K562 (cell line): ENCODE results near the gene PIK3C2G.

ENCODE experiments used
- CBFA2T2 ChIP-seq: fragments of 450-650 bp; conservative IDR thresholded peaks from 2 replicates; pipeline ENCODE4 v1.6.1; 2017; ENCODE audit warnings: mild to moderate bottlenecking
- ELF1 ChIP-seq: fragments of 200-800 bp; sonication (Bioruptor generic); IDR thresholded peaks from 2 replicates; pipeline ENCODE4 v1.6.1; 2016; ENCODE audit warnings: missing genetic modification characterization, missing compliant biosample characterization
- ERF ChIP-seq: fragments of 450-650 bp; formaldehyde crosslinking; IDR thresholded peaks from 2 replicates; pipeline ENCODE4 v1.4.0; 2020; ENCODE audit warnings: mild to moderate bottlenecking, mixed read lengths
- IFI16 ChIP-seq: fragments of 250-450 bp; sonication (Bioruptor Pico); IDR thresholded peaks from 2 replicates; pipeline ENCODE4 v2.1.2; 2022; ENCODE audit warnings: mild to moderate bottlenecking, inconsistent platforms
- JUN ChIP-seq, 2 experiments: sonication (generic) in 1 of 2; formaldehyde crosslinking in 1 of 2; IDR thresholded peaks; 2 replicates each; pipeline versions ENCODE4 v1.6.1 to v1.8.0; 2012 to 2022; ENCODE audit warnings: borderline replicate concordance in 2 of 2, mild to moderate bottlenecking in 2 of 2, improper control_type of control experiment in 1 of 2, low read depth in 1 of 2, low read length in 1 of 2, missing genetic modification reagents in 1 of 2
- L3MBTL2 ChIP-seq: fragments of 450-650 bp; IDR thresholded peaks from 2 replicates; pipeline ENCODE4 v1.6.1; 2016; ENCODE audit warnings: mild to moderate bottlenecking, moderate library complexity
- LEF1 ChIP-seq: fragments of 450-650 bp; IDR thresholded peaks from 2 replicates; pipeline ENCODE4 v1.6.1; 2016; ENCODE audit warnings: mild to moderate bottlenecking
- POLR2A ChIP-seq: fragments of 450-650 bp; conservative IDR thresholded peaks from 2 replicates; pipeline ENCODE4 v1.6.1; 2016
- RFX5 ChIP-seq: IDR thresholded peaks from 2 replicates; pipeline ENCODE4 v1.6.1; 2011; ENCODE audit warnings: low read depth, mild to moderate bottlenecking, improper control_type of control experiment, low read length
- SMARCB1 ChIP-seq: IDR thresholded peaks from 2 replicates; pipeline ENCODE4 v1.6.1; 2011; ENCODE audit warnings: improper control_type of control experiment, low read depth; ENCODE audit not compliant: insufficient read length
- TF ChIP-seq, protein P1 (sequence below), 3 experiments: IDR thresholded peaks in 2 of 3; conservative IDR thresholded peaks in 1 of 3; 2 replicates each; pipeline ENCODE4 v1.5.1; 2011 to 2012; ENCODE audit warnings: low read length in 3 of 3, mild to moderate bottlenecking in 3 of 3, control low read depth in 2 of 3, improper control_type of control experiment in 1 of 3, inconsistent platforms in 1 of 3, low read depth in 1 of 3, mixed read lengths in 1 of 3, moderate library complexity in 1 of 3; ENCODE audit not compliant: insufficient read depth in 2 of 3
- TF ChIP-seq, protein P2 (sequence below): fragments of 200-600 bp; sonication (generic); IDR thresholded peaks from one replicate; pipeline ENCODE4 v1.6.1; 2012; ENCODE audit warnings: mild to moderate bottlenecking, low read depth, low read length, inconsistent platforms
- TF ChIP-seq, protein P3 (sequence below): sonication (generic); formaldehyde crosslinking; IDR thresholded peaks from 2 replicates; pipeline ENCODE4 v1.5.0; 2020; ENCODE audit warnings: missing genetic modification reagents
- TF ChIP-seq, protein P4 (sequence below), 2 experiments: IDR thresholded peaks; 2 replicates each; pipeline ENCODE4 v1.6.1; 2011; ENCODE audit warnings: borderline replicate concordance in 1 of 2, control low read depth in 1 of 2, low read depth in 1 of 2, low read length in 1 of 2, mild to moderate bottlenecking in 1 of 2, mixed read lengths in 1 of 2, moderate library complexity in 1 of 2; ENCODE audit not compliant: insufficient read depth in 1 of 2, insufficient read length in 1 of 2, poor library complexity in 1 of 2, severe bottlenecking in 1 of 2; ENCODE audit errors: extremely low read depth in 1 of 2

DNA sequence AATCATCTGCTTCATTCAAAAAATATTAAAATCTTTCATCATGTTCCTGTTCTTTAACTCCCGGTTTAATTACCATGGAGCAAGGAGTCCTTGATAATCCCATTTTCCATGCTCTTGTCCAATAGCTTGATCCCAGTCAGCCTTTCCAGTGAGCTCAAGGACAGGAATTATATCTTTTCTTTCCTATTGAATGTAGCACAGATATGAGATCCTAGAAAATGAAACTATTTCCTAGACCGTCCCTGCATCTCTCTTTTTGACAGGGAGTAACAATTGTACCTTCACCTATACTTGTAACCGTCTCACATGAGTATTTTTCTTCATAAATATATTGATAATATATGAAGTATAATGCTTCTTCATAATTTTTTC is 35.6 kb downstream of the PIK3C2G start:
- TF ChIP-seq RFX5 (no peak), SMARCB1 (no peak), ELF1 (tag) (no peak), L3MBTL2 (no peak), JUN (IDR thresholded peaks at IDR 0.05; ENCODE audit: borderline replicate concordance, low read depth, low read length) (no peak), JUN (CRISPR knock-in tag; IDR thresholded peaks at IDR 0.05; ENCODE audit: borderline replicate concordance) (no peak), LEF1 (no peak), ERF (CRISPR knock-in tag) (no peak), IFI16 (CRISPR knock-in tag) (no peak), POLR2A (no peak), CBFA2T2 (no peak)
- TF ChIP-seq, protein P1, sequence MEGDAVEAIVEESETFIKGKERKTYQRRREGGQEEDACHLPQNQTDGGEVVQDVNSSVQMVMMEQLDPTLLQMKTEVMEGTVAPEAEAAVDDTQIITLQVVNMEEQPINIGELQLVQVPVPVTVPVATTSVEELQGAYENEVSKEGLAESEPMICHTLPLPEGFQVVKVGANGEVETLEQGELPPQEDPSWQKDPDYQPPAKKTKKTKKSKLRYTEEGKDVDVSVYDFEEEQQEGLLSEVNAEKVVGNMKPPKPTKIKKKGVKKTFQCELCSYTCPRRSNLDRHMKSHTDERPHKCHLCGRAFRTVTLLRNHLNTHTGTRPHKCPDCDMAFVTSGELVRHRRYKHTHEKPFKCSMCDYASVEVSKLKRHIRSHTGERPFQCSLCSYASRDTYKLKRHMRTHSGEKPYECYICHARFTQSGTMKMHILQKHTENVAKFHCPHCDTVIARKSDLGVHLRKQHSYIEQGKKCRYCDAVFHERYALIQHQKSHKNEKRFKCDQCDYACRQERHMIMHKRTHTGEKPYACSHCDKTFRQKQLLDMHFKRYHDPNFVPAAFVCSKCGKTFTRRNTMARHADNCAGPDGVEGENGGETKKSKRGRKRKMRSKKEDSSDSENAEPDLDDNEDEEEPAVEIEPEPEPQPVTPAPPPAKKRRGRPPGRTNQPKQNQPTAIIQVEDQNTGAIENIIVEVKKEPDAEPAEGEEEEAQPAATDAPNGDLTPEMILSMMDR (IDR thresholded peaks at IDR 0.05 in 2 of 3, conservative IDR thresholded peaks at IDR 0.05 in 1 of 3; ENCODE audit: insufficient read depth in 2 of 3, low read depth in 1 of 3, low read length in 3 of 3): no peak
- TF ChIP-seq, protein P2, sequence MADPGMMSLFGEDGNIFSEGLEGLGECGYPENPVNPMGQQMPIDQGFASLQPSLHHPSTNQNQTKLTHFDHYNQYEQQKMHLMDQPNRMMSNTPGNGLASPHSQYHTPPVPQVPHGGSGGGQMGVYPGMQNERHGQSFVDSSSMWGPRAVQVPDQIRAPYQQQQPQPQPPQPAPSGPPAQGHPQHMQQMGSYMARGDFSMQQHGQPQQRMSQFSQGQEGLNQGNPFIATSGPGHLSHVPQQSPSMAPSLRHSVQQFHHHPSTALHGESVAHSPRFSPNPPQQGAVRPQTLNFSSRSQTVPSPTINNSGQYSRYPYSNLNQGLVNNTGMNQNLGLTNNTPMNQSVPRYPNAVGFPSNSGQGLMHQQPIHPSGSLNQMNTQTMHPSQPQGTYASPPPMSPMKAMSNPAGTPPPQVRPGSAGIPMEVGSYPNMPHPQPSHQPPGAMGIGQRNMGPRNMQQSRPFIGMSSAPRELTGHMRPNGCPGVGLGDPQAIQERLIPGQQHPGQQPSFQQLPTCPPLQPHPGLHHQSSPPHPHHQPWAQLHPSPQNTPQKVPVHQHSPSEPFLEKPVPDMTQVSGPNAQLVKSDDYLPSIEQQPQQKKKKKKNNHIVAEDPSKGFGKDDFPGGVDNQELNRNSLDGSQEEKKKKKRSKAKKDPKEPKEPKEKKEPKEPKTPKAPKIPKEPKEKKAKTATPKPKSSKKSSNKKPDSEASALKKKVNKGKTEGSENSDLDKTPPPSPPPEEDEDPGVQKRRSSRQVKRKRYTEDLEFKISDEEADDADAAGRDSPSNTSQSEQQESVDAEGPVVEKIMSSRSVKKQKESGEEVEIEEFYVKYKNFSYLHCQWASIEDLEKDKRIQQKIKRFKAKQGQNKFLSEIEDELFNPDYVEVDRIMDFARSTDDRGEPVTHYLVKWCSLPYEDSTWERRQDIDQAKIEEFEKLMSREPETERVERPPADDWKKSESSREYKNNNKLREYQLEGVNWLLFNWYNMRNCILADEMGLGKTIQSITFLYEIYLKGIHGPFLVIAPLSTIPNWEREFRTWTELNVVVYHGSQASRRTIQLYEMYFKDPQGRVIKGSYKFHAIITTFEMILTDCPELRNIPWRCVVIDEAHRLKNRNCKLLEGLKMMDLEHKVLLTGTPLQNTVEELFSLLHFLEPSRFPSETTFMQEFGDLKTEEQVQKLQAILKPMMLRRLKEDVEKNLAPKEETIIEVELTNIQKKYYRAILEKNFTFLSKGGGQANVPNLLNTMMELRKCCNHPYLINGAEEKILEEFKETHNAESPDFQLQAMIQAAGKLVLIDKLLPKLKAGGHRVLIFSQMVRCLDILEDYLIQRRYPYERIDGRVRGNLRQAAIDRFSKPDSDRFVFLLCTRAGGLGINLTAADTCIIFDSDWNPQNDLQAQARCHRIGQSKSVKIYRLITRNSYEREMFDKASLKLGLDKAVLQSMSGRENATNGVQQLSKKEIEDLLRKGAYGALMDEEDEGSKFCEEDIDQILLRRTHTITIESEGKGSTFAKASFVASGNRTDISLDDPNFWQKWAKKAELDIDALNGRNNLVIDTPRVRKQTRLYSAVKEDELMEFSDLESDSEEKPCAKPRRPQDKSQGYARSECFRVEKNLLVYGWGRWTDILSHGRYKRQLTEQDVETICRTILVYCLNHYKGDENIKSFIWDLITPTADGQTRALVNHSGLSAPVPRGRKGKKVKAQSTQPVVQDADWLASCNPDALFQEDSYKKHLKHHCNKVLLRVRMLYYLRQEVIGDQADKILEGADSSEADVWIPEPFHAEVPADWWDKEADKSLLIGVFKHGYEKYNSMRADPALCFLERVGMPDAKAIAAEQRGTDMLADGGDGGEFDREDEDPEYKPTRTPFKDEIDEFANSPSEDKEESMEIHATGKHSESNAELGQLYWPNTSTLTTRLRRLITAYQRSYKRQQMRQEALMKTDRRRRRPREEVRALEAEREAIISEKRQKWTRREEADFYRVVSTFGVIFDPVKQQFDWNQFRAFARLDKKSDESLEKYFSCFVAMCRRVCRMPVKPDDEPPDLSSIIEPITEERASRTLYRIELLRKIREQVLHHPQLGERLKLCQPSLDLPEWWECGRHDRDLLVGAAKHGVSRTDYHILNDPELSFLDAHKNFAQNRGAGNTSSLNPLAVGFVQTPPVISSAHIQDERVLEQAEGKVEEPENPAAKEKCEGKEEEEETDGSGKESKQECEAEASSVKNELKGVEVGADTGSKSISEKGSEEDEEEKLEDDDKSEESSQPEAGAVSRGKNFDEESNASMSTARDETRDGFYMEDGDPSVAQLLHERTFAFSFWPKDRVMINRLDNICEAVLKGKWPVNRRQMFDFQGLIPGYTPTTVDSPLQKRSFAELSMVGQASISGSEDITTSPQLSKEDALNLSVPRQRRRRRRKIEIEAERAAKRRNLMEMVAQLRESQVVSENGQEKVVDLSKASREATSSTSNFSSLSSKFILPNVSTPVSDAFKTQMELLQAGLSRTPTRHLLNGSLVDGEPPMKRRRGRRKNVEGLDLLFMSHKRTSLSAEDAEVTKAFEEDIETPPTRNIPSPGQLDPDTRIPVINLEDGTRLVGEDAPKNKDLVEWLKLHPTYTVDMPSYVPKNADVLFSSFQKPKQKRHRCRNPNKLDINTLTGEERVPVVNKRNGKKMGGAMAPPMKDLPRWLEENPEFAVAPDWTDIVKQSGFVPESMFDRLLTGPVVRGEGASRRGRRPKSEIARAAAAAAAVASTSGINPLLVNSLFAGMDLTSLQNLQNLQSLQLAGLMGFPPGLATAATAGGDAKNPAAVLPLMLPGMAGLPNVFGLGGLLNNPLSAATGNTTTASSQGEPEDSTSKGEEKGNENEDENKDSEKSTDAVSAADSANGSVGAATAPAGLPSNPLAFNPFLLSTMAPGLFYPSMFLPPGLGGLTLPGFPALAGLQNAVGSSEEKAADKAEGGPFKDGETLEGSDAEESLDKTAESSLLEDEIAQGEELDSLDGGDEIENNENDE: no peak
- TF ChIP-seq, protein P3, sequence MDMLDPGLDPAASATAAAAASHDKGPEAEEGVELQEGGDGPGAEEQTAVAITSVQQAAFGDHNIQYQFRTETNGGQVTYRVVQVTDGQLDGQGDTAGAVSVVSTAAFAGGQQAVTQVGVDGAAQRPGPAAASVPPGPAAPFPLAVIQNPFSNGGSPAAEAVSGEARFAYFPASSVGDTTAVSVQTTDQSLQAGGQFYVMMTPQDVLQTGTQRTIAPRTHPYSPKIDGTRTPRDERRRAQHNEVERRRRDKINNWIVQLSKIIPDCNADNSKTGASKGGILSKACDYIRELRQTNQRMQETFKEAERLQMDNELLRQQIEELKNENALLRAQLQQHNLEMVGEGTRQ (CRISPR knock-in tag): no peak
- TF ChIP-seq, protein P4, sequence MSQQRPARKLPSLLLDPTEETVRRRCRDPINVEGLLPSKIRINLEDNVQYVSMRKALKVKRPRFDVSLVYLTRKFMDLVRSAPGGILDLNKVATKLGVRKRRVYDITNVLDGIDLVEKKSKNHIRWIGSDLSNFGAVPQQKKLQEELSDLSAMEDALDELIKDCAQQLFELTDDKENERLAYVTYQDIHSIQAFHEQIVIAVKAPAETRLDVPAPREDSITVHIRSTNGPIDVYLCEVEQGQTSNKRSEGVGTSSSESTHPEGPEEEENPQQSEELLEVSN (IDR thresholded peaks at IDR 0.05; ENCODE audit: borderline replicate concordance in 1 of 2, extremely low read depth in 1 of 2, insufficient read depth in 1 of 2, insufficient read length in 1 of 2, low read depth in 1 of 2, low read length in 1 of 2, poor library complexity in 1 of 2, severe bottlenecking in 1 of 2): no peak
